Liver (tissue), 3 donors: Measurements from ENCODE around the gene LRRC53.

ENCODE experiments used
- EGR1 ChIP-seq, 2 donors: IDR thresholded peaks; 2 replicates each; pipeline ENCODE4 v1.6.1; 2016 to 2018; ENCODE audit warnings: antibody characterized with exemption in 2 of 2, low read depth in 2 of 2
- HNF4A ChIP-seq, 2 donors: conservative IDR thresholded peaks; 2 replicates each; pipeline ENCODE4 v1.6.1; 2016; ENCODE audit warnings: antibody characterized with exemption in 2 of 2, mild to moderate bottlenecking in 2 of 2
- JUND ChIP-seq, 2 donors: IDR thresholded peaks; 2 replicates each; pipeline ENCODE4 v1.6.1; 2016; ENCODE audit warnings: antibody characterized with exemption in 2 of 2
- YY1 ChIP-seq: IDR thresholded peaks from 2 replicates; pipeline ENCODE4 v1.6.1; 2016; ENCODE audit warnings: antibody characterized with exemption, mild to moderate bottlenecking
- TF ChIP-seq, protein P1 (sequence below): IDR thresholded peaks from 2 replicates; pipeline ENCODE4 v1.6.1; 2016; ENCODE audit warnings: antibody characterized with exemption
- TF ChIP-seq, protein P2 (sequence below): fragments of 150-350 bp; IDR thresholded peaks from 2 replicates; pipeline ENCODE4 v1.5.1; 2017; ENCODE audit warnings: improper control_type of control experiment, low read depth, low read length; ENCODE audit not compliant: missing input control
- donor health status: healthy.
- donor health status: healthy.

DNA sequence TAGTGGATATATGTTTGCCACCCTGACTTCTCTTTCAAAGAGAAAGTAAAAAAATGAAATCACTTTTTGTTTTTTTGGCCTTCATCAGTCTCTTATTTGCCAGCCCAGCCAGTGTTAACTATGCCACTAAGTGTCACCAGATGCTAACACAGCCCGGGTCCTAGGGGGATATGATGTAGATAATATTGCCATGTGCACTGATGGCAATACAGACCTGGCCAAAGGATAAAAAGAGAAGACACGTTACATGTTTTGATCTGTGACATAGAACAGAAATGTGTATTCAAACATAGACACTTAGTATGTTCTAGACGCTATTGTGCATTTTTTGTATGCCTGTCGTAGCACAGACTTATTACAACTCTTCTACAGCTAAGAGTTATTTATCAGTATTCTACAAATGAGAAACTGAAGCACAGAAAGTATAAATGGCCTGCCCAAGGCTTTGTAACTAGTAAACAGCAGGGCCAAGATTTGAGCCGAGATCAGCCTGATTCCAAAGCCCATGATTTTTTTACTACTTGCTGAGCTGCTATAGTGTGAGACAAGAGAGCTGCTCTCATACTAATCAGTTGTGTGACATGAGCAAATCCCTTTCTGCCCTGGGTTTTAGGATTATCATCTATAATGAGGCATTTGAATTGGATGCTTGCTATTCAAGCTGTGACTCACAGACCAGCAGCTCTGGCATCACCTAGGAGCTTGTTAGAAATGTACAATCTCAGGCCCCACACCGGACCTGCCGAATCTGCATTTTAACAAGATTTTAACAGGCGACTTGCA, 6.3 kb downstream of the LRRC53 start:
- TF ChIP-seq JUND (IDR thresholded peaks at IDR 0.05) = no peak
- TF ChIP-seq YY1 = no peak
- TF ChIP-seq, protein P1, sequence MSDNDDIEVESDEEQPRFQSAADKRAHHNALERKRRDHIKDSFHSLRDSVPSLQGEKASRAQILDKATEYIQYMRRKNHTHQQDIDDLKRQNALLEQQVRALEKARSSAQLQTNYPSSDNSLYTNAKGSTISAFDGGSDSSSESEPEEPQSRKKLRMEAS = no peak
- TF ChIP-seq, protein P2, sequence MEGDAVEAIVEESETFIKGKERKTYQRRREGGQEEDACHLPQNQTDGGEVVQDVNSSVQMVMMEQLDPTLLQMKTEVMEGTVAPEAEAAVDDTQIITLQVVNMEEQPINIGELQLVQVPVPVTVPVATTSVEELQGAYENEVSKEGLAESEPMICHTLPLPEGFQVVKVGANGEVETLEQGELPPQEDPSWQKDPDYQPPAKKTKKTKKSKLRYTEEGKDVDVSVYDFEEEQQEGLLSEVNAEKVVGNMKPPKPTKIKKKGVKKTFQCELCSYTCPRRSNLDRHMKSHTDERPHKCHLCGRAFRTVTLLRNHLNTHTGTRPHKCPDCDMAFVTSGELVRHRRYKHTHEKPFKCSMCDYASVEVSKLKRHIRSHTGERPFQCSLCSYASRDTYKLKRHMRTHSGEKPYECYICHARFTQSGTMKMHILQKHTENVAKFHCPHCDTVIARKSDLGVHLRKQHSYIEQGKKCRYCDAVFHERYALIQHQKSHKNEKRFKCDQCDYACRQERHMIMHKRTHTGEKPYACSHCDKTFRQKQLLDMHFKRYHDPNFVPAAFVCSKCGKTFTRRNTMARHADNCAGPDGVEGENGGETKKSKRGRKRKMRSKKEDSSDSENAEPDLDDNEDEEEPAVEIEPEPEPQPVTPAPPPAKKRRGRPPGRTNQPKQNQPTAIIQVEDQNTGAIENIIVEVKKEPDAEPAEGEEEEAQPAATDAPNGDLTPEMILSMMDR = no peak
- no peak for TF ChIP-seq EGR1 (IDR thresholded peaks at IDR 0.05; ENCODE audit: low read depth in 2 of 2)
- TF ChIP-seq HNF4A (conservative IDR thresholded peaks at IDR 0.05) = no peak
